ENCODE measurements around the gene SORBS1.

Gene SORBS1

DNA sequence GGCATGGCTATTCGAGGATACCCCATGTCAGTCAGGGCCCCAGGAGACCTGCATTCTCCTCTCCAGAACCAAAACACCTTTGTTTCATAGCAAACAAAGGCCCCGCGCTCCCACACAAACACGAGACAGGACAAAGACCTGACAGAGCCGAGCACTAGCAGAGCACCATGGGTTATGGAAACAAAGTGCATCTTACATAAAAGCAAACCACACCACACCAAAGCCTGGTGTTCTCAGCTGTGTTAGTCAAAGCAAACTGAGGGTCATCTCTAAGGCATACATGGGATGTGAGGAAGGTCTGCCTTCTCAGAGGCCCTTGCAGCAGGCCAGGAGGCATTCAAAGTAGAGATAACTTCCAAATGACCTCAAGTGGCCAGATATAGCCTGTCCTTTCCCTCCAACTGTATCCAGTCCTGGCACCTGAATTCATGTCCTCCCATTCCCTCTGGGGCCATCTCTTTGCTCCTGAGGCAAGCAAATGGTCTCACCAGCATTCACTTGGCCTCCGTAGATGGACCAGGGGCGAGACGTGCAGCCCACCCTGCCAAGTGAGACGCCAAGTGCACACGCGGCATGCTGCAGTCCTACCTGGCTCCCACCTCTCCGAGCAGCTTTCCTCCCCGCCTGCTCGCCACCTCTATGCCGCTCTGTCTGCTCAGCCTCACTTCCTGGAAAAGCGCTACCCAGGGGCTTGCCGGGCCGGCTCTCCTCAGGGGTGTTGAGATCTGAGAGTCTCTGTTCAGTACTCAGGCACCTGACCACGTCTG, 225.1 kb downstream of the SORBS1 start:
- no peak for TF ChIP-seq CTCF (IDR thresholded peaks at IDR 0.05; ENCODE audit: low read depth, low read length)
- in situ Hi-C loops (cut with HindIII; ENCODE audit: low sequenced_read_pairs), result no loop called here

DNA sequence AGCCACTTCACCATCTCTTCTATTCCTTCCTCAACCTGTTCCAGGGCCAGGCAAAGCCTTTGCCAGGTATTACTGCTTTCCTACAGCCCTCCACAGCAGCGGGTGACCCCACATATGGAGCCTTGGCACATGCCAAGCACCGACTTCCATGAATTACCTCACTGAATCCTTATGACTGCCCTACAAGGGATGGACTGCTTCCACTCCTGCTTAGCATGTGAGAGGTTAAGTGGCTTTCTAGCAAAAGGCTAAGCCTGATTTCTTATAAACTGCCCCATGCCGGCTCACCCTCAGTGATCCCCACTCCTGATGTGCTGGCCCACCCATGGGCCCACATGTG, 226.4 kb downstream of the SORBS1 start:
- H3K4me3 ChIP-seq (ENCODE audit: low read depth, low read length), result no peak overlapping the region
- in situ Hi-C loops (cut with HindIII; ENCODE audit: low sequenced_read_pairs), result no loop called here
- DNase-seq (ENCODE audit: low read depth, low spot score), result no peak
- TF ChIP-seq CTCF (IDR thresholded peaks at IDR 0.05; ENCODE audit: low read depth, low read length), result no peak

More for the DNA sequence above, 225.1 kb downstream of the SORBS1 start:
- no peak overlapping the region for H3K4me3 ChIP-seq (ENCODE audit: low read depth, low read length)
- no peak for DNase-seq (ENCODE audit: low read depth, low spot score)

- TF ChIP-seq CTCF (IDR thresholded peaks at IDR 0.05; ENCODE audit: low read depth, low read length), result no peak
- H3K4me3 ChIP-seq (ENCODE audit: low read depth, low read length), result no peak overlapping the region
- DNase-seq (ENCODE audit: low read depth, low spot score), result peak; percentile 92
- in situ Hi-C loops (cut with HindIII; ENCODE audit: low sequenced_read_pairs), result no loop called here
These were observed 227.0 kb downstream of the SORBS1 start for GRCh38 chr10:95333997-95334804.

- no peak for TF ChIP-seq CTCF (IDR thresholded peaks at IDR 0.05; ENCODE audit: low read depth, low read length)
- in situ Hi-C loops (cut with HindIII; ENCODE audit: low sequenced_read_pairs), result no loop called here
- no peak overlapping the region for H3K4me3 ChIP-seq (ENCODE audit: low read depth, low read length)
- DNase-seq (ENCODE audit: low read depth, low spot score), result no peak
These were observed 228.4 kb downstream of the SORBS1 start for GRCh38 chr10:95332666-95333249.

- no peak for DNase-seq (ENCODE audit: low read depth, low spot score)
- in situ Hi-C loops (cut with HindIII; ENCODE audit: low sequenced_read_pairs), result no loop called here
- TF ChIP-seq CTCF (IDR thresholded peaks at IDR 0.05; ENCODE audit: low read depth, low read length), result no peak
- H3K4me3 ChIP-seq (ENCODE audit: low read depth, low read length), result no peak overlapping the region
These were observed 229.5 kb downstream of the SORBS1 start for GRCh38 chr10:95331596-95332130.

DNA sequence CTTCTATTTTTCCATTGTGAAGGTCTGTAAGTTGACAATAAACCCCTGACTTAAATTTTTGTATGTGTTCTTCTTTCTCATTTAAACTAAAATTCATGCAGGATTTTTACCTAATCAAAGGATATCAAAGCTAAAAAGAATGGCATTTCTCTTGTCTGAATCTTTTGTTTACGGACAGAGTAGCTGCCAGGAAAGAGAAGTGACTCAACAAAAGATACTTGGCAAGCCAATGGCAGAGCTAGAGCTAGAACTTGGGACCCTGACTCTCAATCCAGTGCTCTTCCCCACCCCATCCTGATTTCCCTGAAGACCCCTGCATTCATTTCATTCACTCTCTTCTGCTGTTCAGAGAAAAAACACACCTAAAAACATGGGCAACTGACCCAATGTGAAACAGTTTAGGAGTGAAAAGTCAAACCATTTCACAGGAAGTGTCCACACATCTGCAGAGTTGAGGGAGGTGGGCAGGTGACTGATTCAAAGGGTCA, 230.2 kb downstream of the SORBS1 start:
- no peak for DNase-seq (ENCODE audit: low read depth, low spot score)
- no peak overlapping the region for H3K4me3 ChIP-seq (ENCODE audit: low read depth, low read length)
- no peak for TF ChIP-seq CTCF (IDR thresholded peaks at IDR 0.05; ENCODE audit: low read depth, low read length)
- in situ Hi-C loops (cut with HindIII; ENCODE audit: low sequenced_read_pairs), result no loop called here

Measured in astrocyte of the spinal cord (primary cell).